Mammary epithelial cell (primary cell): ENCODE measurements around the gene KCNQ2.

Experiments used
- EZH2 ChIP-seq: IDR thresholded peaks from 2 replicates; pipeline ENCODE4 v1.6.1; 2012; ENCODE audit warnings: low read length, inconsistent platforms, borderline replicate concordance
- TF ChIP-seq, protein P1 (sequence below), 2 donors: IDR thresholded peaks in 1 of 2; conservative IDR thresholded peaks in 1 of 2; 2 replicates each; pipeline ENCODE4 v1.5.1; 2011 to 2012; ENCODE audit warnings: inconsistent platforms in 2 of 2, low read length in 2 of 2, mild to moderate bottlenecking in 2 of 2, control low read depth in 1 of 2, low read depth in 1 of 2; ENCODE audit not compliant: insufficient read depth in 1 of 2; ENCODE audit errors: extremely low read depth in 1 of 2

GRCh38 chr20:63371291-63371865 is 101.1 kb downstream of the KCNQ2 start:
- no peak for TF ChIP-seq EZH2
- TF ChIP-seq, protein P1, sequence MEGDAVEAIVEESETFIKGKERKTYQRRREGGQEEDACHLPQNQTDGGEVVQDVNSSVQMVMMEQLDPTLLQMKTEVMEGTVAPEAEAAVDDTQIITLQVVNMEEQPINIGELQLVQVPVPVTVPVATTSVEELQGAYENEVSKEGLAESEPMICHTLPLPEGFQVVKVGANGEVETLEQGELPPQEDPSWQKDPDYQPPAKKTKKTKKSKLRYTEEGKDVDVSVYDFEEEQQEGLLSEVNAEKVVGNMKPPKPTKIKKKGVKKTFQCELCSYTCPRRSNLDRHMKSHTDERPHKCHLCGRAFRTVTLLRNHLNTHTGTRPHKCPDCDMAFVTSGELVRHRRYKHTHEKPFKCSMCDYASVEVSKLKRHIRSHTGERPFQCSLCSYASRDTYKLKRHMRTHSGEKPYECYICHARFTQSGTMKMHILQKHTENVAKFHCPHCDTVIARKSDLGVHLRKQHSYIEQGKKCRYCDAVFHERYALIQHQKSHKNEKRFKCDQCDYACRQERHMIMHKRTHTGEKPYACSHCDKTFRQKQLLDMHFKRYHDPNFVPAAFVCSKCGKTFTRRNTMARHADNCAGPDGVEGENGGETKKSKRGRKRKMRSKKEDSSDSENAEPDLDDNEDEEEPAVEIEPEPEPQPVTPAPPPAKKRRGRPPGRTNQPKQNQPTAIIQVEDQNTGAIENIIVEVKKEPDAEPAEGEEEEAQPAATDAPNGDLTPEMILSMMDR (conservative IDR thresholded peaks at IDR 0.05 in 1 of 2, IDR thresholded peaks at IDR 0.05 in 1 of 2; ENCODE audit: extremely low read depth in 1 of 2, insufficient read depth in 1 of 2, low read depth in 1 of 2, low read length in 2 of 2) = no peak
